Ishikawa (cell line): ENCODE measurements around the gene ACMSD.

Experiments used
- CEBPB ChIP-seq: IDR thresholded peaks from 2 replicates; pipeline ENCODE4 v1.6.1; 2012
- CREB1 ChIP-seq: IDR thresholded peaks from 2 replicates; pipeline ENCODE4 v1.6.1; 2012; ENCODE audit warnings: low read depth
- EGR1 ChIP-seq: IDR thresholded peaks from 2 replicates; pipeline ENCODE4 v1.6.1; 2012
- EP300 ChIP-seq: IDR thresholded peaks from 2 replicates; pipeline ENCODE4 v1.6.1; 2012; ENCODE audit warnings: borderline replicate concordance
- FOXM1 ChIP-seq: IDR thresholded peaks from 2 replicates; pipeline ENCODE4 v1.6.1; 2012; ENCODE audit warnings: low read depth, borderline replicate concordance
- MAX ChIP-seq: IDR thresholded peaks from 2 replicates; pipeline ENCODE4 v1.6.1; 2012
- NFIC ChIP-seq: IDR thresholded peaks from 2 replicates; pipeline ENCODE4 v1.6.1; 2012
- RAD21 ChIP-seq: IDR thresholded peaks from 2 replicates; pipeline ENCODE4 v1.6.1; 2012; ENCODE audit warnings: low read depth
- REST ChIP-seq: IDR thresholded peaks from 2 replicates; pipeline ENCODE4 v1.6.1; 2012; ENCODE audit warnings: low read depth, mild to moderate bottlenecking
- TAF1 ChIP-seq: IDR thresholded peaks from 2 replicates; pipeline ENCODE4 v1.6.1; 2012; ENCODE audit warnings: low read depth, mild to moderate bottlenecking
- TCF12 ChIP-seq: IDR thresholded peaks from 2 replicates; pipeline ENCODE4 v1.6.1; 2012; ENCODE audit warnings: low read depth
- TEAD4 ChIP-seq: IDR thresholded peaks from 2 replicates; pipeline ENCODE4 v1.6.1; 2012
- USF1 ChIP-seq: IDR thresholded peaks from 2 replicates; pipeline ENCODE4 v1.6.1; 2012
- YY1 ChIP-seq: IDR thresholded peaks from 2 replicates; pipeline ENCODE4 v1.6.1; 2012; ENCODE audit warnings: low read depth
- ZBTB7A ChIP-seq: IDR thresholded peaks from 2 replicates; pipeline ENCODE4 v1.6.1; 2012; ENCODE audit warnings: low read depth

ACMSD gene

GRCh38 chr2:134934641-134935040, 96.2 kb downstream of the ACMSD start:
- TF ChIP-seq RAD21 (no peak), CREB1 (no peak), REST (no peak), ZBTB7A (no peak), TEAD4 (no peak), USF1 (no peak), NFIC (no peak), TAF1 (no peak), FOXM1 (no peak), MAX (no peak), EP300 (no peak), YY1 (no peak), EGR1 (no peak), CEBPB (no peak)

GRCh38 chr2:134936691-134937090, 98.3 kb downstream of the ACMSD start:
- TF ChIP-seq USF1 (no peak), EGR1 (no peak), ZBTB7A (no peak), MAX (no peak), REST (no peak), NFIC (no peak), TCF12 (no peak), FOXM1 (no peak), RAD21 (no peak), YY1 (no peak), CEBPB (no peak), TEAD4 (no peak), TAF1 (no peak), CREB1 (no peak), EP300 (no peak)

- TF ChIP-seq EP300 (no peak), TAF1 (no peak), RAD21 (no peak), TCF12 (no peak), ZBTB7A (no peak), CEBPB (no peak), MAX (no peak)
Observed at GRCh38 chr2:134943540-134943939, 105.1 kb downstream of the ACMSD start.

- TF ChIP-seq ZBTB7A (no peak), TEAD4 (no peak), EGR1 (no peak), CREB1 (no peak), TCF12 (no peak), TAF1 (no peak), MAX (no peak), USF1 (no peak), NFIC (no peak), RAD21 (no peak), EP300 (no peak), CEBPB (no peak), REST (no peak), YY1 (no peak), FOXM1 (no peak)
Observed at GRCh38 chr2:134944975-134945374, 106.6 kb downstream of the ACMSD start.
